Forelimb muscle (tissue), 1 donor: ENCODE data around the gene CD37. TPM values are rescaled to one million over a fixed set of nuclear protein-coding genes. Genes with fewer than 3 reads are reported as not detected.
"Not testable (repeated sequence)": the region's sequence is repeated elsewhere in the genome, so short reads cannot be mapped to it uniquely, and the experiment has no call there.

Experiments
- DNase-seq: peaks from one replicate; pipeline ENCODE4 v3.0.0-alpha.2; 2013; ENCODE audit warnings: low read depth
- polyA plus RNA-seq: library from polyadenylated mRNA; unstranded; fragments of 120-200 nt; gene quantifications from one replicate; pipeline ENCODE4 v1.2.1, GENCODE V29; 2013; ENCODE audit not compliant: insufficient read length

The CD37 gene, protein sequence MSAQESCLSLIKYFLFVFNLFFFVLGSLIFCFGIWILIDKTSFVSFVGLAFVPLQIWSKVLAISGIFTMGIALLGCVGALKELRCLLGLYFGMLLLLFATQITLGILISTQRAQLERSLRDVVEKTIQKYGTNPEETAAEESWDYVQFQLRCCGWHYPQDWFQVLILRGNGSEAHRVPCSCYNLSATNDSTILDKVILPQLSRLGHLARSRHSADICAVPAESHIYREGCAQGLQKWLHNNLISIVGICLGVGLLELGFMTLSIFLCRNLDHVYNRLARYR
- 19.9 TPM for polyA plus RNA-seq

DNA sequence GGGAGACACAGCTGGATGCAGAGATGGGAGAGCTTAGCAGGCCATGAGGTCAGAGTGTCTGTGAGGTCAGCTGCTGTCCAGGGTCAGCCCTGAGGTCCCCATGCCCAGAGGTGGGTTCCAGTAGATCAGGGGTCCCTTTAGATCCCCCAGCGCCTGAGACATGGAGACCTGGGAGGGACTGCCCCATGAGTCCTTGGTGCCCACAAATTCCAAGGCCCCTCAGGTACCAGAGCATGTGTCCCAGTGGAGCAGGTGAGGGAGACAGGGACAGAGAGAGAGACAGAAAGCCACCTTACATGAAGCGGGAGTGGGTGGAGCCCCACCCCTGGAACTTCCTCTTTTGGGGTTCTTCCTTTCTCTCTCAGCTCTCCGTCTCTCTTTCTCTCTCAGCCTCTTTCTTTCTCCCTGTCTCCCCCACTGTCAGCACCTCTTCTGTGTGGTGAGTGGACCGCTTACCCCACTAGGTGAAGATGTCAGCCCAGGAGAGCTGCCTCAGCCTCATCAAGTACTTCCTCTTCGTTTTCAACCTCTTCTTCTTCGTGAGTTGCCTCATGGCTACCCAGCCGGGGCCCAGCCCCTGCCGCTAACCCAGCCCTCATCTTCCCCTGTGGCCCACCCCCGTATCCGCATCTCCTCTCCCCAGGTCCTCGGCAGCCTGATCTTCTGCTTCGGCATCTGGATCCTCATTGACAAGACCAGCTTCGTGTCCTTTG, at the start of gene CD37:
Gene CD37, plus strand, starts transcription at position 336 of the 713 bp plus-strand sequence. Its CDS starts 135 bp downstream, at position 471.
- DNase-seq: no peak

DNA sequence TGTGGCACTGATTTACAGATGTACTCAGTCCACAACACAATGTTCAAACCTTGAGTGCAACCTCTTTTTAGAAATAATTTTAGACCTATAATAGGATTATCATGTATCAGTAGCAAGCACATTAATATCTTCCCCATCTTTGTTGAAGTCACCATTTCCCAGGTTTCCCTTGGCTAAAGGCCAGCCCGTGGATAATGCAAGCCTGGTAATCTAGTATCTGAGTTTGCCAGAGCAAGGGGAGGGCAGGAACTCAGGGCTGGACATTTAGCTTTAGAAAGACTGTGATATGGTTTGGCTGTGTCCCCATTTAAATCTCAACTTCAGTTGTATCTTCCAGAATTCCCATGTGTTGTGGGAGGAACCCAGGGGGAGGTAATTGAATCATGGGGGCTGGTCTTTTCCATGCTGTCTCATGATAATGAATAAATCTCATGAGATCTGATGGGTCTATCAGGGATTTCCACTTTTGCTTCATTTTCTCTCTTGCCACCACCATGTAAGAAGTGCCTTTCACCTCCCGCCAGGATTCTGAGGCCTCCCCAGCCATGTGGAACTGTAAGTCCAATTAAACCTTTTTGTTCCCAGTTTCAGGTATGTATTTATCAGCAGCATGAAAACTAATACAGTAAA, 48.0 kb upstream of the CD37 start:
- no peak for DNase-seq

DNA sequence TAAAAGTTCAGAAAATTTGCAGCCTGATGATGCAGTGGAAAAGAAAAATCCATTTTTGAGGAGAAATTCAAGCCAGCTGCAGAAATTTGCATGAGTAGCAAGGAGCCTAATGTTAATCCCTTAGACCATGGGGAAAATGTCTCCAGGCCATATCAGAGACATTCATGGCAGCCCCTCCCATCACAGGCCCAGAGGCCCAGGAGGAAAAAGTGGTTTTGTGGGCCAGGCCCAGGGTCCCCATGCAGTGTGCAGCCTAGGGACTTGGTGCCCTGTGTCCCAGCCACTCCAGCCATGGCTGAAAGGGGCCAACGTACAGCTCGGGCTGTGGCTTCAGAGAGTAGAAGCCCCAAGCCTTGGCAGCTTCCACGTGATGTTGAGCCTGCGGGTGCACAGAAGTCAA, 47.0 kb upstream of the CD37 start:
- DNase-seq: not testable (repeated sequence)

DNA sequence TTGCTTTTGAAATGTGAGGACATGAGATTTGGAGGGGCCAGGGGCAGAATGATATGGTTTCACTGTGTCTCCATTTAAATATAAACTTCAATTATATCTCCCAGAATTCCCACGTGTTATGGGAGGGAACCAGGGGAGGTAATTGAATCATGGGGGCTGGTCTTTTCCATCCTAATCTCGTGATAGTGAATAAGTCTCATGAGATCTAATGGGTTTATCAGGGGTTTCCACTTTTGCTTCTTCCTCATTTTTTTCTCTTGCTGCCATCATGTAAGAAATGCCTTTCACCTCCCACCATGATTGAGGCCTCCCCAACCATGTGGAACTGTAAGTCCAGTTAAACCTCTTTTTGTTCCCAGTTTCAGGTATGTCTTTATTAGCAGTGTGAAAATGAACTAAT, 45.9 kb upstream of the CD37 start:
- not testable (repeated sequence) for DNase-seq

DNA sequence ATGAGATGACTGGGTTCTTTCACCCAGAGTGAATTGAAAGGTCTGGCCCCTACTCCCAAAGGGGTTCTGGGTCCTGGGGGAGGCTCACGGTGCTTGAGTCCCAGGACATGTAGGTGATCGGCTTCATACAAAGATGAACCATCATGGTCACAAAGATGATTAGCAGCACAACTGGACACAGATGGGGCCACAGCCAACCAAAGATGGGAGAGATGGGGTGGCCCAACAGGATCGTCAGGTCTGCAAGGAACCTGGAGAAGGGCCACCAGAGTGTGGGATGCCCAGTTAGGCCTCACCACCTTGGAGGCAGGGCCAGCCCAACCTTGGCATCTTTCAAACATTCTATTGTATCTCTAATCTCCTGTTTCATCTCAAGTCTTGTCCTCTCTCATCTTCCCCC, 44.7 kb upstream of the CD37 start:
- no peak for DNase-seq

DNA sequence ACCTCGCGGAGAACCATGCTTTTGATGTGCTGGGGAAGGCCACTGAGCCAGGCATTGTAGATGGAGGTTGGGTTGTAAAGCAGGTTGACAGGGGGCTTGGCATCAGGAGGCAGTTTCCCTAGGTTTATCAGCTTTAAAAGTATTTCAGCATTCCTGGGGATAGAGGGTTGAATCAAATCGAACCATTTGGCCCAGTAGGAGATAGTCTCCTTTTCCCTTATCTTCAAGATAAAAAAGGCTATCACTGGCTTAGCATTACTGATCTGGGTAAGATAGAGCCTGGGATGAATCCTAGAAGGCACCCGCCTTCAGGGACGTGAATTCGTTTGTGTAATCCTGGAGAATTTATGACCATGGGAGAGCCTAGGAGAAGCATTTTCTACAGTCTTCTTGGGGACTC, 40.8 kb upstream of the CD37 start:
- no peak for DNase-seq

DNA sequence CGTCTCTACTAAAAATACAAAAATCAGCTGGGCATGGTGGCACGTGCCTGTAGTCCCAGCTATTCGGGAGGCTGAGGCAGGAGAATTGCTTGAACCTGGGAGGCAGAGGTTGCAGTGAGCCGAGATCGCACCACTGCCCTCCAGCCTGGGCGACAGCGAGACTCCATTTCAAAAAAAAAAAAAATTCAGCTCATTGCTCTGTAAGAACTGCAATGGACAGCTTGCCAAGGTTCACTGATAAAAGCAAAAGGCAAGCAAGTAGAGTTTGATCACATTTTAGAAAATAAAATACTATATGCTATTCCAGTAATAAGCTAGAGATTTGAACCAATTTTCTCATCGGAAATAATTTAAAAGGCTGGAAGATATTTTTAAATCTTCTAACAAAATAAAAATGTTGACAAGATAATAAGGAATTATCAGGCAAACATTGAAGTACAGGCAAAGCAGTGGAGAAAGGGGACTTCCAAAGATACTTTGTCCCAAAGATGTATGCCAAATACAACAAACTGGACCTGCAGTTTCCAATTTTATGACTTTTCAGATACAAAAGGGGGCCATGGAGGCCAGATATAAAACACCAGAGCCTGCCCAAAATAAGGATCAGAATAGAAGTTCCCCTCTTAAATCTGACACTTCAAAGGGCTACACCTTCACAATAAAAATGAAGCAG, 39.9 kb upstream of the CD37 start:
- DNase-seq: no peak

DNA sequence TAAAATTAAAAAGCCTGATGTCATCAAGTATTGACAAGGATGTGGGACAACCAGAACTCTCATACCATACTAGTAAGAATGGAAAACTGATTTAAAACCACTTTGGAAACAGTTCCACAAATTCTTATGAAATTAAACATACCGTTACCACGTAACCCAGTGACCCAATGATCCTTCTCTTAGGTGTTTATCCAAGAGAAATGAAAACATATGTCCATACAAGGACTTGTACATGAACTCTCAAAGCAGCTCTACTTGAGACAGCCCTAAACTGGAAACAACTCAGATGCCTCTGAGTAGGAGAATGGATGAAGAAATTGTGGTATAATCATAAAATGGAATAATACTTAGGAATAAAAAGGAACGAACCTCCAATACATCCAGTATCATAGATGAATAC, 37.8 kb upstream of the CD37 start:
- no peak for DNase-seq

DNA sequence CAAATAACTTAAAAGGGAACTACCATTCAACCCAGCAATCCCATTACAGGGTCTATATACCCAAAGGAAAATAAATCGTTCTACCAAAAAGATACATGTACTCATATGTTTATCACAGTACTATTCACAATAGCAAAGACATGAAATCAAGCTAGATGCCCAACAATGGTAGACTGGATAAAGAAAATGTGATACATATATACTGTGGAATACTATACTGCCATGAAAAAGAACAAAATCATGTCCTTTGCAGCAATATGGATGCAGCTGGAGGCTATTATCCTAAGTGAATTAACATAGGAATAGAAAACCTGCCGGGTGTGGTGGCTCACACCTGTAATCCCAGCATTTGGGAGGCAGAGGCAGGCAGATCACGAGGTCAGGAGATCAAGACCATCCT, 36.6 kb upstream of the CD37 start:
- DNase-seq: not testable (repeated sequence)

DNA sequence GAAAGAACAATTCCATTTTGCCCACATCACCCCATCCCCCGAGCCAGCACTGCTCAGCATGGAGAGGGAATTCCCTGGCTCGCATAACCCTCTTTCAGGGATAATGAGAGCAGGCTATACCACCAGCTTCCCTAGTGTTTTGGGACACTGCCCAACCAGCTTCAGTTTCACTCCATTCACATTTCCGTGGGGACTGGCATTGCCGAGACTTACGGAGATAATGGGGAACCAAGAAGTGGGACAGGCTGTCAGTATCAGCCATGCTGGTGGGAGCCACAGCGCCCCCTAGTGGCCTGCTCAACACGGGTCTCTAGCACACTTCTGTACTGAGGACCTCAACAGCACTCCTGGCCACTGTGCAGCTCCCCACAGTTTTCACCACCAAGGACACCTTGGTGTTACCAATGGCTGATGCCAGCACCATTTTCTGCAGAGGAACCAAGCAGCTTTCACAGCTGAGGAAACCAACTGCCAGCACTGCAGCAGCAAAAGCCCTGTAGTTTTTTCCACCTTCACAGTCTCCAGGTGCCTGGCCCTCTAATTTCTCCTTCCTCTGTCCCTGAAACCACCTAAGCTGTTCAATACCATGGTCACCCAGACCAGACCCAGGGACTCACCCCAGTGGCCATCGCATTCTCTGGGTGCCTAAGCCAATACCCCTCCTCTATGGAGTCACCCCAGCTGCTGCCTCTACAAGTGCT, 33.9 kb upstream of the CD37 start:
- DNase-seq: peak; percentile 1

DNA sequence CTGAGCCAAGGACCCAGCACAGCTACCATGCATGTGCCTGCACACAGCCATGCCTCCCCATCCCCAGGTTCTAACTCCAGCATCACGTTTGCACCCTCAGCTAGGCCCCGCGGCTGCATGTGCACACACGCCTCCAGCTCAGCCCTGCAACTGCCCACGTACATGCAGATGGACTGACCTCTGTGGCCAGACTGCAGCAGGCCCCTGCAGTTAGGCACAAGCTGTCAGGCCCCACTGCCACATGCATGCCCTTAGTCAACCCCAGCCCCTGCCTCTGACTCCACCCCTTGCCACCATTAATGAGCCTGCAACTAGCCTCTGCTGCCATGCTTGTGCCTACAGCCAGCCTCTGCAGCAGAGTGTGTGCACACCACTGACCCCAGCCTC, 33.3 kb upstream of the CD37 start:
- DNase-seq: no peak

DNA sequence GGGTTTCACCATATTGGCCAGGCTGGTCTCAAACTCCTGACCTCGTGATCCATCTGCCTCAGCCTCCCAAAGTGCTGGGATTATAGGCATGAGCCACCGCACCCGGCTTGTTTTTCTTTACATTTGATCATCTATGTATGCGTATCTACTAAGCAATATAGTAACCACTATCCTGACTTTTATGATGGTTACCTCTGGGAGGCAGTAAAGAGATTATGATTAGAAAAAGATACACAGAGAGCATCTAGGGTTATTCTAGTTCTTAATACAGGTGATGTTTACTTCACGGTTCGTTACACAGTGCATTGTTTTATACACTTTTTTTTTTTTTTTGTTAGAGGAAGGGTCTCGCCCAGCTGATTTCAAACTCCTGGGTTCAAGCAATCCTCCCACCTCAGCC, 28.5 kb upstream of the CD37 start:
- DNase-seq: not testable (repeated sequence)

DNA sequence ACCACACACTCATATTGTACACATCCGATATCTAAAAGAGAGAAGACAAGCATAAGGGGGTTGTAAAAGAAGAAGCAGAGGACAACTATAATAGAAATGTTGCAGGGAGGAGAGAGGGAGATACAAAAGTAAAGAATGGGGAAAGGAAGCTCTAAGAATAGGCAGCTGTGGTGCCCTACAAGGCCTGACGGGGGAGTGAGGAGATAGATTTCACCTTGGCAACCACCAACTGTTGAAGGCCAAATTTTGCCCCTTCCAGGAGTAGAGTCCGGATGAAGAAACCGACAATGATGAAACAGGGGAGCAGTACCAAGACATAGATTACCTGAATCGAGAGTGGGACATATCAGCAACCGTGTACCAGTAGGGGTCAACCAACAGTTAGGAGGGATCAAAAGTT, 26.1 kb upstream of the CD37 start:
- no peak for DNase-seq

DNA sequence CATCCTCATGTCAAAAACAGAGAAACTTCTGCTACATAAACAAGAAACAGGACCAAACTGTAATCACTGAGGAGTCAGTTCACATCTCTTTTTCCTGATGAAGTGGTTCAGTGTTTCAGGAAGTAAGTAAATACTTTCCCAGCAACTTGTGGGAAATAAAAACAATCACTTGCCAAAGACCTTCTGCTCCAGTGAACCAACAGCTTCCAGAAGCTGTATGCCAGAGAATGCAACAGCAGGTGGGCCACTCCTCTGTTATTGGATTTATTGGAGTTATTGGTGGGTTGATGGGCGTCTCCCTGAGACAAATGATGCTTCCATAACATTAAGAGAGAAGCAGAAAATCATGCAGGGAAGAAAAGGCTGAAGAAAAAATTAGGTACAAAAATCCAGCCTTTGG, 20.1 kb upstream of the CD37 start:
- DNase-seq: no peak

DNA sequence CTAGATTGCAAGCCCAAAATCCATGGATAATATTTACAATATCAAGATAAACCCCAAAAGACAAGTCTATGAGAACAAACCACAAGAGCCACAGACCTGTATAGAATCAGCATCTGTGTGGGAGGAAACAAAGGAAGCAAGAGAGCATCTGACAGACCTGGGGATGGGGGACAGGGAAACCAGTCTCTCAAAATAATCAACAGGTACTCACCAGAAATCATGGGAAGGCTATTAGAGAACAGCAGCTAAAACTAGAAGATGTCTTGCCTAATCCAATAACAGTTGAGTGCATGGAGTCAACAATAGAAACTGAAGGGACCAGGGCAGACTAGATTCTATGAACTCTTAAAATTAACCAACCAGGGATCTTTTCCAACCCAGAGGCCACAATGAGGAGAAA, 18.9 kb upstream of the CD37 start:
- no peak for DNase-seq

DNA sequence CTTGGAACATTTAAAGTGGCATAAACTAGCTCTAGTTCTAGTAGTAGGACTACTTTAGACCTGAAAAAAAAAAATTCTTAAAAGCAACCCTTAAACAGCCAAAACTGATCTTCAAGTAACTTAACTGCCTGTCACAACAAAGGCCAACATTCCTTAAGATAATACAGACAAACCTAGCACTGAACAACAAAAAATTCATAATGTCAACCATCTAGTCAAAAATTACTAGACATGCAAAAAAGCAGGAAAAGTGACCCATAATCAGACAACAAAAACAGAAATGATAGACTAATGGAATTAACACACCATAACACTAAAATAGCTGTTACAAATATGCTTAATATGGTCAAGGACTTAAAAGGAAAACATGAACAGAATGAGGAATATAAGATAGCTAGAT, 16.9 kb upstream of the CD37 start:
- no peak for DNase-seq

DNA sequence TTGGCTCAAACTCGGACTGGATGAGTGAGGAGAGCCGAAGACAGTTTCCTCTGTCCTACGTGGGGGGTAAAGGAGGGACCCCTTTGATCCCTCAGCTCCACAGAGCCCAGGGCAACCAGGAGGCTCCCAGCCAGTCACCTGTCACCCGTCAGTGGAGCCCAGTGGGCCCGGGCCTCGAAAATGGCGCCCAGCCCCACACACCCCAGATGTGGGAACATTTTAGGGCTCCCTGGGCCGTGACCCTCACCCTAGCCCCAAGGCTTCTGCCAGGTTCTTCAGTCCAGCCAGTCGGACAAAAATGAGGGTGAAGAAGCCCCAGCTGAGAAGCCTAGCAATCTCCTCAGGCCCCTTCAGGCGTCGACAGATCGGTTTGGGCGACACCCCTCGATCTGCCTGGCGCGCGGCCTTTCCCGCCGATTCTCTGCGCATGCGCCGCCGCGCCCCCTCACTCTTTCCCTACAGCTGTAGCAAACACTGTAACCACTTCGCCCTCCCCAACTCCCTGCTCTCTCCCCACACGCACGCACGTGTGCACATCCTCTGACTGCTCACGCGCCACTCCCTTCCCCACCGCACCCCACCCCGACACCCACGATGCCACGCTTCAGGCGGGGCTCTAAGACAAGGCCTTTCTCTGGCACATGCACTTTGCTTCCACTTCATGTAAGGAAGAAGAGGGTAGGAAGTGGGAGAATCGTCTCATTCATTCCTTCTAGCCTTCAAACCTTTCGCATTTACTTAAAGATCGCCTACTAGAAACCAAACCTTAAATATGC, 10.2 kb upstream of the CD37 start, which contains the start of gene SLC6A16:
Gene SLC6A16, minus strand, starts transcription at position 391 of the 776 bp plus-strand sequence. CDS start 13,844 bp downstream, outside the sequence.
- DNase-seq: no peak

DNA sequence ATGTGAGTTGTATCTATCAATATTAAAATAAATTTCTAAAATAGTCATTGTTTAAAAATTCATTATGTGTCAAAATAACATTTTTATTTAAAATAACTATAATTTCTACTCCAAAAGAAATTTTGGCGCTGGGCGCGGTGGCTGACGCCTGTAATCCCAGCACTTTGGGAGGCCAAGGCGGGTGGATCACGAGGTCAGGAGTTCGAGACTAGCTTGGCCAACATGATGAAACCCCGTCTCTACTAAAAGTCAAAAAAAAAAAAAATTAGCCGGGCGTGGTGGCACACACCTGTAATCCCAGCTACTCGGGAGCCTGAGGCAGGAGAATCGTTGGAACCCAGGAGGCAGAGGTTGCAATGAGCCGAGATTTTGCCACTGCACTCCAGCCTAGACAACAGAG, 9.4 kb upstream of the CD37 start:
- not testable (repeated sequence) for DNase-seq

DNA sequence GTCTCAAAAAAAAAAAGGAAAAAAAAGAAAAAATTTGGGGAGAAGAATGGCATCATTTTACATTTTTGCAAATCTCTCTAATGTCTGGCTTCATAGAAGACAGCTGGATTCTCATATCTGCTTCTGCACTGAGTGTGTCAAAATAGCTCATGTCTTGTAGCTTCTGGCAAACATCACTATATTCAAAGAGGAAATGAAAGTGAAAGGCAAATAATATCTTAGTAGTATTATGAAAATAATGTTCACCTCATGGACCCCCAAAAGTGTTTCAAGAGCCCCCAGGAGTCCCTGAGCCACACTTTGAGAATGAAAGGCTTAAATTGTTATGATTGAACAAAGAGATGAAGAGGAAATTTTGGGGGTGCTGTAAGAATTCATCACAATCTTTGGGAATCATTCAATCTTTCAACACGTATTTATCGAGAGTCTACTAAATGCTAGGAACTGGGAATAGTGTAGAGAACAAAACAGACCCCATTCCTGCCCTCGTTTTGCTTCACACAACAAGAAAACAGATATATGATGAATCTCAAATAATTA, 9.0 kb upstream of the CD37 start:
- no peak for DNase-seq

DNA sequence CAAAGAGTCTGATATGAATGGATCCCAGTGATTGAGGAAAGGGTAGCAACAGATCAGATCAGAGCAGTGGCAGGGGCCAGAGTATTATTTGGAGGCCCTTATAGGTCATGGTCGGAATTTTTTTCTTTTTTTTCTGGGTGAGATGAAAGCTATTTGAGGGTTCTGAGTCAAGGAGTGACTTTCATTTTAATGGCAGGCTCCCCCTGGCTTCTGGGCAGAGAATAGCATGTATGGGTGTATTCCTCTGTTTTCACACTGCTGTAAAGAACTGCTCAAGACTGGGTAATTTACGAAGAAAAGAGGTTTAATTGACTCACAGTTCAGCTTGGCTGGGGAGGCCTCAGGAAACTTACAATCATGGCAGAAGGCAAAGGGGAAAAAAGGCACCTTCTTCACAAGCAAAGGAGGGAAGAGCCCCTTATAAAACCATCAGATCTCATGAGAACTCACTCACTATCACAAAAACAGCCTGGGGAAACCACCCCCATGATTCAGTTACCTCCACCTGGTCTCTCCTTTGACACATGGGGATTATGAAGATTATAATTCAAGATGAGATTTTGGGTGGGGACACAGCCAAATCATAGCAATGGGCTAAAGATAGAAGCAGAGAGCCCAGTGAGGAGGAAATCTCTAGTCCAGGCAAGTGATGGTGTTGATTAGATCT, 7.2 kb upstream of the CD37 start:
- no peak for DNase-seq
